Activated naive CD8-positive, alpha-beta T cell (primary cell): ENCODE data around the gene GPC6.
"Not testable (repeated sequence)": the region's sequence is repeated elsewhere in the genome, so short reads cannot be mapped to it uniquely, and the experiment has no call there.

ENCODE experiments used
- H3K27ac Mint-ChIP-seq: one replicate; pipeline ENCODE4 v1.8.0; 2021; ENCODE audit warnings: mixed read lengths
- H3K27me3 Mint-ChIP-seq: one replicate; pipeline ENCODE4 v1.8.0; 2021; ENCODE audit warnings: mixed read lengths
- H3K36me3 Mint-ChIP-seq: one replicate; pipeline ENCODE4 v1.8.0; 2021; ENCODE audit warnings: mixed read lengths
- H3K4me1 Mint-ChIP-seq: one replicate; pipeline ENCODE4 v1.8.0; 2021; ENCODE audit warnings: low read depth, mixed read lengths
- H3K4me3 Mint-ChIP-seq: one replicate; pipeline ENCODE4 v1.8.0; 2021; ENCODE audit warnings: mild to moderate bottlenecking, mixed read lengths
- H3K9me3 Mint-ChIP-seq: one replicate; pipeline ENCODE4 v1.8.0; 2021; ENCODE audit warnings: low read depth, mixed read lengths

GPC6 gene

GRCh38 chr13:94339116-94339687, 1112.6 kb downstream of the GPC6 start:
- no peak overlapping the region for H3K27ac Mint-ChIP-seq
- no peaks in the 10 kb centered on the region for H3K36me3 Mint-ChIP-seq
- no peaks in the 10 kb centered on the region for H3K4me1 Mint-ChIP-seq
- no peaks in the 10 kb centered on the region for H3K27me3 Mint-ChIP-seq
- H3K9me3 Mint-ChIP-seq, result no peaks in the 10 kb centered on the region
- no peak overlapping the region for H3K4me3 Mint-ChIP-seq

- H3K36me3 Mint-ChIP-seq, result no peaks in the 10 kb centered on the region
- H3K9me3 Mint-ChIP-seq, result no peaks in the 10 kb centered on the region
- no peak overlapping the region for H3K4me3 Mint-ChIP-seq
- no peak overlapping the region for H3K27ac Mint-ChIP-seq
- H3K27me3 Mint-ChIP-seq, result no peaks in the 10 kb centered on the region
- H3K4me1 Mint-ChIP-seq, result peaks cover 17% of the 10 kb centered on the region
Measured at GRCh38 chr13:94342436-94343242, 1116.0 kb downstream of the GPC6 start.

DNA sequence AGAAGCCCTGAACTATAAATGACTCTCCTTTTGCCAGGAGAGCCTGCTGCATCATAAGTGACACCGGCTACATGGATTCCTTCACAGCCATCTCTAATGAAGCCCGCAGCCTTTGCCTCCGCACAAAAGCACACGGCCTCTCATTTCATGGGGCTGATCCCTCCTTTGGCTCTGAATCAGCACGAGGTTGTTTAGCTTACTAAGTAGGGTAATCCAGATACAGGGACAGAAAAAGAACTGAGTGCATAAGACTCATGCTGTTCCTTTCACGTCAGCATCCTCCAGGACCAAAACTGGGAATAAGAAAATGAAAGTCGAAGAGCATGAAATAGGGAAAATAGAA, 1116.6 kb downstream of the GPC6 start:
- Mint-ChIP-seq H3K27me3 (no peaks in the 10 kb centered on the region), H3K9me3 (no peaks in the 10 kb centered on the region), H3K36me3 (no peaks in the 10 kb centered on the region), H3K4me1 (peaks cover 17% of the 10 kb centered on the region), H3K27ac (no peak overlapping the region), H3K4me3 (no peak overlapping the region)

DNA sequence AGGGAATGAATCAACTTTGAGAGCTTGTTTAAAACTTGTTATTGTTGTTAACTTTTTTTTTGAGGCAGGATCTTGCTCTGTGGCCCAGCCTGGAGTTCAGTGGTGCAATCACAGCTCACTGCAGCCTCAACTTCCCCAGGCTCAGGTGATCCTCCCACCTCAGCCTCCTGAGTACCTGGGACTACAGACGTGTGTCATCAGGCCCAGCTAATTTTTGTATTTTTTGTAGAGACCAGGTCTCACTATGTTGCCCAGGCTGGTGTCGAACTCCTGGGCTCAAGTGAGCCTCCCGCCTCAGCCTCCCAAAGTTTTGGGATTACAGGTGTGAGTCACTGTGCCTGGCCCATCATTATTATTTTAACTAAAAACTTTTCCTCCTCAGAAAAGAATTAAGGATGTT, 1117.1 kb downstream of the GPC6 start:
- H3K36me3 Mint-ChIP-seq, H3K9me3 Mint-ChIP-seq, H3K27me3 Mint-ChIP-seq, H3K4me3 Mint-ChIP-seq, H3K27ac Mint-ChIP-seq: not testable (repeated sequence)
- H3K4me1 Mint-ChIP-seq, result peaks cover 17% of the 10 kb centered on the region

GRCh38 chr13:94344126-94344818, 1117.7 kb downstream of the GPC6 start:
- Mint-ChIP-seq H3K36me3 (no peaks in the 10 kb centered on the region), H3K4me3 (no peak overlapping the region), H3K4me1 (peaks cover 17% of the 10 kb centered on the region), H3K27ac (no peak overlapping the region), H3K27me3 (no peaks in the 10 kb centered on the region), H3K9me3 (no peaks in the 10 kb centered on the region)

DNA sequence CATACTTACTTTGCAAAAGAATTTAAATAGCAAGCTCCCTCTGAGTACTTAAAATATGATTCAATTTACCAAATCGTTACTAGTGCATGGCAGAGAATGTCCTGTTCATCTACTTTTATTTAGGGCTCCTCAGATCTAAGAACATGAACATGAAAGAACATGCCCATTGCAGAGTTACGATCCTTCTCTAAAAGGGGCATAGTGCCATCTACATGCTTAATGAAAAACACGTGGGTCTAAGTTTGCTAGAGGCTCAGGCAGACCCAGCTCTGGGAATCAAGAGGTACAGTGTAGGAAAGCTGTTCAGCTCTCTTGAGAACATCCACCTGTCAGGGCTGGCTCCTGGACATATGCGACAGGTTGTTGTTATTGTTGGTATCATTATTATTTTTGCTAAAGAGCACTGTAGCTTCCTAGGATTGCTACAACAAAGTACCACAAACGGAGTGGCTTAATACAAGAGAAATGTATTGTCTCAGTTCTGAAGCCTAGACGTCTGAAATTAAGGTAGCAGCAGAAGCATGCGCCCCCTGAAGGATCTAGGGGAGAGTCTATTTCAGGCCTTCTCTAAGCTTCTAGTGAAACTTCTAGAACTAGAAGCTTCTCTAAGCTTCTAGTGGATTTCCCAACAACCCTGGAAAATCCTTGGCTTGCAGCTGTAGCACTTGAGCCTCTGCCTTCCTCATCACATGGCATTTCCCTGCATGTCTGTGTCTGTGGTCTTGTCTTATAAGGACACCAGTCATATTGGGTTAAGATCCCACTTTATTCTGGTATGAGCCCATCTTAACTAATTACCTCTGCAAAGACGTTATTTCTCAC, 1119.0 kb downstream of the GPC6 start:
- H3K4me1 Mint-ChIP-seq, result peaks cover 18% of the 10 kb centered on the region
- no peaks in the 10 kb centered on the region for H3K27me3 Mint-ChIP-seq
- no peak overlapping the region for H3K4me3 Mint-ChIP-seq
- H3K9me3 Mint-ChIP-seq, result no peaks in the 10 kb centered on the region
- no peaks in the 10 kb centered on the region for H3K36me3 Mint-ChIP-seq
- H3K27ac Mint-ChIP-seq, result peak overlapping the region; percentile 34

DNA sequence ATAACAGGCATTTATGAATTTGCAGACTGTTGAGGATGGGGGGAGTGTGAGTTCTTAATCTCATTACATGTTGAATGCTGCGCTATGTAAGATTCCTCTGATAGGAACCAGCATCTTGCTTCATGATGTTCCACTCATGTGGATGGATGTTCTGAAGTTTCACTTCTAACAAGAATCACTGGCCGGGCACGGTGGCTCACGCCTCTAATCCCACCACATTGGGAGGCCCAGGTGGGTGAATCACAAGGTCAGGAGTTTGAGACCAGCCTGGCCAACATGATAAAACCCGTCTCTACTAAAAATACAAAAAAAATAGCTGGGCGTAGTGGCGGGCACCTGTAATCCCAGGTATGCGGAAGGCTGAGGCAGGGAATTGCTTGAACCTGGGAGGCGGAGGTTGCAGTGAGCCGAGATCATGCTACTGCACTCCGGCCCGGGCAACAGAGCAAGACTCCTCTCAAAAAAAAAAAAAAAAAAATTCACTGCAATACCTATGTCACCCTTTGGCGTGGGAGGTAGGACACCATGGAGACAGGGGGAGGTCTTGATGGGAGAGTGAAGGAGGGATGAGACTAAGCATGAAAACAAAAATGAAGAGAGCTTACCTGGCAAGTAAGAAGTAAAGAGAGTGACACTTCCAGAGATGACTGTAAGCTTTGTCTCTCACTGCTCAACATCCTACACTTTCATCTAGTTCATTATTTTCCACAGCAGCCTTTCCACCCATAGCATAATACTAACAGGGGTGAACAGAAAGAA, 1119.8 kb downstream of the GPC6 start:
- no peaks in the 10 kb centered on the region for H3K27me3 Mint-ChIP-seq
- H3K9me3 Mint-ChIP-seq, result no peaks in the 10 kb centered on the region
- H3K36me3 Mint-ChIP-seq, result no peaks in the 10 kb centered on the region
- peak overlapping the region; percentile 36 for H3K27ac Mint-ChIP-seq
- no peak overlapping the region for H3K4me3 Mint-ChIP-seq
- peaks cover 27% of the 10 kb centered on the region for H3K4me1 Mint-ChIP-seq

DNA sequence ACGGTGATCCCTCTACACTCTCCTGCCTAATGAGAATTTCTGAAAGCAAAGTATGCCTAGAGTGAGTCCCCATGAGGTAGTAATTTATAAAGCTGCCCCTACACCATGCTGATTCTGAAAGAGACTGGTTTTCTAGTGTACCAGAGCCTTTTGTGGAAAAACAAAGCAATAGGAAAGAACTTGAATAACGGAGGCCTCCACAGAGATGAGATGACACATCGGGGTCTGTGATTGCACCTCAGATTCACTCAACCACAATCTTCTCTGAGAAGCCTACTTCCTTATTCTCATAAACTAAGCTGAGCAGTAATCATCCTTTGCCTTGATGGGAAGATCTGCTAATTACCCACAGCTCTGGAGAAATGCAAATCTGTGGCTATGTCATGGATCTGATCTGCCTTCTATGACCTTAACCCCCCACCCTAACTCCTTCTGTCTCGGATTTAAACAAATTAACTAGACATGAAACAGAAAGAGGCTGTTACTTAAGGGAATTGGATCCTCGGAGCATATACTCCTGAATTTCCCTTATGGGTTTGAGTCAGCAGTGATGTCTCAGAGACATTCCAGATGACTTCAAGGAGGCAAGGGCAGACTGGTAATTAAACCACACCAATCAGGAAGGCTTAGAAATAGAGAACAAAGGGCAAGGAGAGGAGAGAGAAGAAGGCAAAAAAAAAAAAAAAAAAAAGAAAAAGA, 1124.8 kb downstream of the GPC6 start:
- H3K4me1 Mint-ChIP-seq, result peaks cover 31% of the 10 kb centered on the region
- H3K4me3 Mint-ChIP-seq, result peak overlapping the region; percentile 34
- no peaks in the 10 kb centered on the region for H3K27me3 Mint-ChIP-seq
- no peaks in the 10 kb centered on the region for H3K9me3 Mint-ChIP-seq
- peak overlapping the region; percentile 94 for H3K27ac Mint-ChIP-seq
- no peaks in the 10 kb centered on the region for H3K36me3 Mint-ChIP-seq

DNA sequence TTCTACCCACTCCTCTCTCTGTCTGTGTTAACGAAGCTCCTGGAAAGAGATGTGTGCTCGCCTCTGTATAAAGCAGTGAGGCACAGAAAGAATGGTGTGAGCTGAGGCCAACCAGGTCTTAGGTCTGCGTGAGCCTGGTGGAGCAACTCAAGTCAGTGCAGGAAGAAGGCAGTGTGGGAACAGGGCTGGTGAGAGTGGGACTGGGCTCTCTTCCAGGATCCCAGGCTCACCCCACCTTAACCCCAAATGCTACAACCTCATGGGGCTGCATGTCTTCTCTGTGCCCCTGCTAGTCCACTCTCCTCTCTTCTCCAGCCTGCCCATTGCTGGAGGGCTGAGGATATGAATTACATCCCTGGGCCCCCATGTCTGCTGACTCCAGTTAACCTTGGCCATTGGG, 1125.5 kb downstream of the GPC6 start:
- H3K27me3 Mint-ChIP-seq, result no peaks in the 10 kb centered on the region
- H3K27ac Mint-ChIP-seq, result peak overlapping the region; percentile 83

GRCh38 chr13:94353167-94353710, 1126.6 kb downstream of the GPC6 start:
- no peaks in the 10 kb centered on the region for H3K9me3 Mint-ChIP-seq
- no peaks in the 10 kb centered on the region for H3K36me3 Mint-ChIP-seq
- H3K27ac Mint-ChIP-seq, result peak overlapping the region; percentile 75
- no peak overlapping the region for H3K4me3 Mint-ChIP-seq
- peaks cover 21% of the 10 kb centered on the region for H3K4me1 Mint-ChIP-seq
- H3K27me3 Mint-ChIP-seq, result no peaks in the 10 kb centered on the region

More for the DNA sequence above, 1125.5 kb downstream of the GPC6 start:
- Mint-ChIP-seq H3K4me1 (peaks cover 26% of the 10 kb centered on the region), H3K4me3 (no peak overlapping the region), H3K36me3 (no peaks in the 10 kb centered on the region), H3K9me3 (no peaks in the 10 kb centered on the region)

- Mint-ChIP-seq H3K27me3 (no peaks in the 10 kb centered on the region), H3K9me3 (no peaks in the 10 kb centered on the region), H3K27ac (no peak overlapping the region), H3K36me3 (no peaks in the 10 kb centered on the region), H3K4me3 (no peak overlapping the region), H3K4me1 (peaks cover 12% of the 10 kb centered on the region)
Measured at GRCh38 chr13:94359875-94360274, 1133.3 kb downstream of the GPC6 start.

DNA sequence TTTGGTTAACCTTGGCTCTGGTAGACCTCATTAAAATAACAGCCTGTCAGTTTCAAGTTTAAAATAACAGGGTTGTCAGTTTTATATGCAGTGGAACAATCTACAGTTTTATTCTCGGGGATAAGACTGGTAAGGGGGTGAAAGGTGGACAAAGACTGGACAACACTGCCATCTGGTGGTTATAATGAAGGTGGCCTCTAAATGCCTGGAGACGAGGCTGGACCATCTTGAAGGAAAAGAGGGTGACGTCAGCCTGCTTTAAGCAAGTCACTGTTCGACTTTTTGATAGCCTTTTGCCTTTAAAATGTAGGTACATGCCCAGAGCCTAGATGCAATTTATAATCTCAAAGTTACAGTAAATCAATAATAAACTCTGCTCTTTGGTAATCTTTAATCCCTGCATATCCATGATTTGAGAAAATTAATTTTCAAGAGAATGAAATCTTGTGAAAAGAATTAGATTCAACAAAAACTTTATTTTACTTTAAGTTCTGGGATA, 1135.9 kb downstream of the GPC6 start:
- H3K27me3 Mint-ChIP-seq, result no peaks in the 10 kb centered on the region
- no peaks in the 10 kb centered on the region for H3K9me3 Mint-ChIP-seq
- no peaks in the 10 kb centered on the region for H3K36me3 Mint-ChIP-seq
- H3K4me3 Mint-ChIP-seq, result no peak overlapping the region
- H3K27ac Mint-ChIP-seq, result no peak overlapping the region
- peaks cover 12% of the 10 kb centered on the region for H3K4me1 Mint-ChIP-seq

DNA sequence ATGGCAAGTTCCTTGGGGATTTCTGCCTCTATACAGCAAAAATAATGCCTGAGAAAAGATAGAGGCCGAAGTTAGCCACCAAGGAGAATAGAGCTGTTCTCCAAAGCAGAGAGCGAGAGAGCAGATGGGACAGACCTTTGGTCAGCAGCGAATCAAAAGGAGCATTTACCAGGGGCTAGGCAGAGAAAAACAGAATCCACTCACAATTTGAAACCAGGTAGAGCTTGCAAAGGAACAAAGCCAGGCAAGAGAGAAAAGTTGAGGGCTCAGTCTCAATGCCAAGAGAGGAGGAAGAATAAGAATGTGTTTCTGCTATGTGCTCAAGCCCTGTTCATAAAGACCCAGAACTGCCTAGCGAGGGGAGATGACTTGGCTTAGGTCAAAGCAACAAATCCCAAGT, 1140.1 kb downstream of the GPC6 start:
- H3K4me1 Mint-ChIP-seq, result peaks cover 10% of the 10 kb centered on the region
- H3K9me3 Mint-ChIP-seq, result no peaks in the 10 kb centered on the region
- no peak overlapping the region for H3K27ac Mint-ChIP-seq
- H3K36me3 Mint-ChIP-seq, result no peaks in the 10 kb centered on the region
- H3K4me3 Mint-ChIP-seq, result no peak overlapping the region
- no peaks in the 10 kb centered on the region for H3K27me3 Mint-ChIP-seq
